Melanocyte of skin (primary cell): ENCODE results near the gene VARS2. TPM values are rescaled to one million over a fixed set of nuclear protein-coding genes. Genes with fewer than 3 reads are reported as not detected.

Experiments
- small RNA-seq, 2 donors: library from RNA; depleted of rRNA; stranded (forward); fragments of <200 nt; gene quantifications; one replicate each; pipeline ENCODE3, GENCODE V24; 2012
- total RNA-seq, 2 donors: library from RNA; depleted of rRNA; stranded (reverse); fragments of >200 nt; gene quantifications; 2 replicates each; pipeline ENCODE4 v1.2.3, GENCODE V29; 2012

The VARS2 gene
- total RNA-seq: 10 to 100 TPM; 19.3 to 24.8 TPM

DNA sequence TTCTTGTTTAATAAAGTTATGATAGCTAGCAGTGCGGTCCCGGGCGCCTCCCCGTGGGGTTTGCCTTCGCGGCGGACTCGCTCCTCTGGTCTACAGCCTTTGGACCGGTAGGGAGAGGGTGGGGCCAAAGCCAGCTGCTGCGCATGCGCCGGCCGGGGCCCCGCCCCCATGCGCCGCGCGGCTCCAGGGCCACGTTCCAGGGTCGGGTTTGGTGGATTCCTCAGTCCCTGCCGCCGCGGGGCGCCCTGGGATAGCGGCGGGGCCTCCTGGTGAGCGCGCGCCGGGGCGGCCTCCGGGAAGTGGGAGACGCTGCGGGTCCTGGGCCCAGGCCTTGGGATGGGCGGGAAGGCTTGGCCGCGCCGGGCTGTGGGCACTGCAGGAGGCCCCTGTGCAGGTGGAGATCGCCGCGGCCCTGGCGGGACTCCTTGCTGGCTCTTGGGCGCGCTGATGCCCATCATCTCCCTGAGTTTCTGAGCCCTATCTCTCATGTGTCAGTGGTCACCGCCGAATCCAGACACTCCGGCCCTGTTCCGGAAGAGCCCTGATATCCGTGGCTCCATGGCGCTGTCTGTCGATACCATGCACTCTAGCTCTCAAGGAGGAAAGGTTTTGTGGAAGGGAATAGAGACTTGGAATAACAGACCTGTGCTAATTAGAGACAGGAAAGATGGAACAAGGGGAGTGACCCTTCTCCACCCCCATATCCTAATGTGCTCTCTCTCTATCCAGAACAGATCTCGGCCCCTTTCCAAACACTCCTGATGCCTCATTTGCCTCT is at the start of gene VARS2:
Gene VARS2 (plus strand): TSS at position 163 of the 778 bp plus-strand sequence. CDS start 599 bp downstream, at position 762.

GRCh38 chr6:30883685-30884520 is 30.1 kb upstream of the VARS2 start, which contains the start of gene DDR1:
DDR1 (plus strand) TSS chr6:30884519; CDS start chr6:30888730, 4,211 bp downstream.

DNA sequence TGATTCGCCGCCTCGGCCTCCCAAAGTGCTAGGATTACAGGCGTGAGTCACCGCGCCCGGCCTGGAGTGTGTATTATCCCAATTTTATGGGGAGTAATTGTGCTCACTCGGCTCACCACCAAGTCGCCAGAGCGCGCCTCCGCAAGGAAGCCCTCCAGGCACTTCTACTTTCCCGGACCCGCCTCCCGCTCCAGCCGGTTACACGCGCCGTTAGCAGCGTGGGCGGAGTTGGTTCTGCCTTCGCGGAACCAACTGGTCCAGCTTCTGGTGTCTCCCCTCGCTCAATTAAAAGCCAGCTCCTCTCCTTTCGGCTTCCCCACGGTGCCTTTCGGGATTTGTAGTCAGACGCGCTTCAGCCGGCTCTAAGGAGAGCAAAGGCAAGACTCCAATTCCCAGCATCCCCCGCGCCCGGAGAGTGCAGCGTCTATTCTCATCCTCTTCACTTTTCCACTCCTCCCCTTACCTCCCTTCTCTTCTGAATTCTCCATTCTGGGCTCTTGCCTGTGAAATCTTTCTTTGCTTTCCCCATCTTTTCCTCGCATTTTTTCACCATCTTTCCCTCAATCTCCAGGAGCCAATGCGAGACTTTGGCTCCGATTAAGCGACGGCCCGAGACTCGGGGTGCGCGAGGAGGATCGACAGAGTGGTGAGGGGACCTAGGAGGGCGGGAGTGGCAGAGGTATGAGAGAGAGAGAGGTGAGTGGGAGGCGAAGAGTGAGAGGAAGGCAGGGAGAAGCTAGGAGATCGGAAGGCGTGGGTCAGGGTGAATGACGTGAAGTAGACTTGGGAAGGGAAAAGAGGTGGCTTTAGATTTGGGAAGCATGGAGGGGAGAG is 6.1 kb upstream of the VARS2 start, which contains the start of gene GTF2H4:
Gene GTF2H4 (plus strand): TSS at position 450 of the 834 bp plus-strand sequence.

DNA sequence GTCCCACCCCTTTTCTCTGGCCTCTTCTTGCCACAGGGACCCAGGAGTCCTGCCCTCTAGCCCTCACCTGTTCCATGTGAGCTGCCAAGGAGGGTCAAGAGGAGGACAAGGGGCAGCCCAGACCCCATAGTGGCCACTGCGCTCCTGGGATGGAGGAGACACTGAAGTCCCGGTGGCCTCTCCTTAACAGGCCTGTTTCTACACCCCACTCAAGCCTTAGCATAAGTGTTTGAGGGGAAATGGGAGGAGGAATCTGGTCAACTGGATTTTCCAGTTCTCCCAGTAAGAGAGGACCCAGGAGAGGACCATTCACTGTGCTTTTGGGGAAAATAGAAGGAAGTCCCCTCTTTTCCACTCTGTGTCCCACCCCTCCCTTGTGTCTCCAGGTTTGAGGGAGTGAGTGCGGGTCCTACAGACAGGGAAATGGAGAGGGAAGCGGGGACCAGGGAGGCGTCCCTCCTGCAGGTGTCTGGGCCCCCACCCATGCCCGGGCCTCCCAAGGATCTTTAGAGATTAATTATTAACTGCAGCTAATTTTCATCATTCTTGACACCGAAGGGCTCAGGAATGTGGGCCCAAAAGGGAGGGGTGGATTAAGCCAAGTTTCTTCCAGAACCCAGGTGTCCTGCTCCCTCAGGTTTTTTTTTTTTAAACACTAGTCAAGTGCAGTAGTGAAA is 18.1 kb downstream of the VARS2 start, which contains the start of gene SFTA2:
Gene SFTA2 (minus strand): TSS at position 202 of the 677 bp plus-strand sequence. CDS start 74 bp downstream, at position 128.

DNA sequence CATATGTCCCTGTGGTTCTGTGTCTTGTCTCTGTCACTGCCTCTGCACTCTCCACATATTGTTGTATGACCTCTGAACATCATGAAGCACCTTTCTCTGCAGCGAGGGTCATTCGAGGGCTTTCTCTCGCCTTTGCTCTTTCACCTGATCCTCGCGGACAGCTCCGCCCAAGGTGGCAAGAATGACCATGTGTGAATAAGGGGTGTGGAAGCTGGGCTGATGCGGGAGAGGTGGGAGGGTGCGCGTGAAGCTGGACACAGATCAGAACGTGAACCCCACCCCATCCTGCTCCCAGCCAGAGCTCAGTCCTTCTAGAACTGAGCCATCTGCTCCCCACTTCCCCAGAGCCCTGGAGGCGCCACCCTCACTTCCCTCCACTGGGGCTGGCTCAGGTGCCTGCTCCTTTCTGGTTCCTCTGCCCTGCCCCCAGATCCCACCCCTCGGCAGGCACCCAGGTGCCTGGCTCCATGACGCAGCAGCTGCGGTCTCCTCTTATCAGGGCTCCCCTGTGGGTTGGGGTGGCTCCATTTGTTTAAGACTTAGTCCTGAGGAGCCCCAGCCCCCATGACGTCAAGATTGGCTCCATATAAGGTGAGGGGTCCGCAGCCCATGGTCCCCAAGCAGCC is 26.4 kb downstream of the VARS2 start, which contains the start of gene MUCL3:
Gene MUCL3 (plus strand): TSS at position 613 of the 626 bp plus-strand sequence. CDS start 27 bp downstream, outside the sequence.

Small RNAs within 50 kb of the gene (small RNA-seq; reads per million reads assigned to genes)
- 0 reads per million in 2 donors for gene RF00019

Other genes with a start within 250 kb of the VARS2 start
- 10 to 100 TPM; 31.7 to 43.6 TPM for gene DHX16, start 241.2 kb upstream of the VARS2 start, total RNA-seq
- 10 to 100 TPM; 25.5 to 49.3 TPM for gene PPP1R18, start 227.6 kb upstream of the VARS2 start, total RNA-seq
- gene NRM, start 223.3 kb upstream of the VARS2 start, total RNA-seq: 1 to 10 TPM; 4.5 to 10.0 TPM
- 10 to 100 TPM in 1 of 2 donors, 1 to 10 TPM in 1; 6.9 to 11.7 TPM for gene MDC1, start 197.0 kb upstream of the VARS2 start, total RNA-seq
- 1,000 to 10,000 TPM in 1 of 2 donors, 100 to 1,000 TPM in 1; 471 to 1,023 TPM for gene TUBB, start 193.9 kb upstream of the VARS2 start, total RNA-seq
- 100 to 1,000 TPM; 115 to 173 TPM for gene FLOT1, start 171.6 kb upstream of the VARS2 start, total RNA-seq
- 100 to 1,000 TPM; 106 to 125 TPM for gene IER3, start 169.7 kb upstream of the VARS2 start, total RNA-seq
- gene DDR1, start 29.7 kb upstream of the VARS2 start, total RNA-seq: 10 to 100 TPM; 16.2 to 17.0 TPM
- gene GTF2H4, start 6.0 kb upstream of the VARS2 start, total RNA-seq: 10 to 100 TPM; 12.0 to 17.3 TPM
- not detected for gene SFTA2, start 17.9 kb downstream of the VARS2 start, total RNA-seq
- gene MUCL3, start 26.7 kb downstream of the VARS2 start, total RNA-seq: not detected
- not detected for gene MUC21, start 69.5 kb downstream of the VARS2 start, total RNA-seq
- not detected for gene MUC22, start 96.2 kb downstream of the VARS2 start, total RNA-seq
- not detected for gene C6orf15, start 198.3 kb downstream of the VARS2 start, total RNA-seq
- gene PSORS1C1, start 200.6 kb downstream of the VARS2 start, total RNA-seq: under 1 TPM; under 0.01 to 0.67 TPM
- under 1 TPM in 1 of 2 donors, not detected in 1; under 0.01 TPM for gene CDSN, start 206.2 kb downstream of the VARS2 start, total RNA-seq
- not detected for gene PSORS1C2, start 224.8 kb downstream of the VARS2 start, total RNA-seq
- 10 to 100 TPM; 10.7 to 16.7 TPM for gene CCHCR1, start 243.6 kb downstream of the VARS2 start, total RNA-seq
- 10 to 100 TPM; 15.5 to 23.6 TPM for gene TCF19, start 244.4 kb downstream of the VARS2 start, total RNA-seq